H9 (cell line): ENCODE results near the gene FOXF1. TPM values are rescaled to one million over a fixed set of nuclear protein-coding genes. Genes with fewer than 3 reads are reported as not detected.

Experiments used
- DNase-seq: peaks from one replicate; pipeline ENCODE4 v3.0.0-alpha.2; 2017
- H2AFZ ChIP-seq: one replicate; pipeline ENCODE4 v1.6.1; 2013; ENCODE audit warnings: mild to moderate bottlenecking, low read length, control low read depth, moderate library complexity
- H2AK5ac ChIP-seq: 2 replicates; pipeline ENCODE4 v1.6.1; 2013; ENCODE audit warnings: low read length, control low read depth, mixed read lengths; ENCODE audit not compliant: insufficient read length
- H2BK120ac ChIP-seq: one replicate; pipeline ENCODE4 v1.6.1; 2013; ENCODE audit warnings: low read depth, mild to moderate bottlenecking, low read length, control low read depth, inconsistent platforms; ENCODE audit not compliant: poor library complexity, severe bottlenecking
- H2BK12ac ChIP-seq: 2 replicates; pipeline ENCODE4 v1.6.1; 2013; ENCODE audit warnings: low read length, control low read depth, mixed read lengths, low read depth; ENCODE audit not compliant: insufficient read length
- H2BK15ac ChIP-seq: 2 replicates; pipeline ENCODE4 v1.6.1; 2013; ENCODE audit warnings: low read depth, low read length, control low read depth
- H2BK20ac ChIP-seq: one replicate; pipeline ENCODE4 v1.6.1; 2013; ENCODE audit warnings: low read depth, mild to moderate bottlenecking, low read length, control low read depth, inconsistent platforms; ENCODE audit not compliant: poor library complexity, severe bottlenecking
- H2BK5ac ChIP-seq: 2 replicates; pipeline ENCODE4 v1.6.1; 2013; ENCODE audit warnings: low read length, control low read depth, mixed read lengths; ENCODE audit not compliant: insufficient read length
- H3K14ac ChIP-seq: 2 replicates; pipeline ENCODE4 v1.6.1; 2013; ENCODE audit warnings: low read length, control low read depth; ENCODE audit not compliant: insufficient read depth
- H3K18ac ChIP-seq: 2 replicates; pipeline ENCODE4 v1.6.1; 2013; ENCODE audit warnings: low read depth, mild to moderate bottlenecking, mixed read lengths, low read length, control low read depth; ENCODE audit not compliant: insufficient read length
- H3K23ac ChIP-seq: 2 replicates; pipeline ENCODE4 v1.6.1; 2013; ENCODE audit warnings: low read length, control low read depth, mixed read lengths, low read depth; ENCODE audit not compliant: insufficient read length
- H3K23me2 ChIP-seq: 2 replicates; pipeline ENCODE4 v1.6.1; 2013; ENCODE audit warnings: low read depth, mild to moderate bottlenecking, mixed read lengths, low read length, control low read depth; ENCODE audit not compliant: insufficient read length, poor library complexity, severe bottlenecking
- H3K27ac ChIP-seq: 2 replicates; pipeline ENCODE4 v1.5.1; 2013; ENCODE audit warnings: low read length, control low read depth, mixed read lengths, low read depth; ENCODE audit not compliant: insufficient read length
- H3K27me3 ChIP-seq: 2 replicates; pipeline ENCODE4 v1.6.1; 2013; ENCODE audit warnings: low read length, control low read depth, inconsistent platforms; ENCODE audit not compliant: insufficient read depth
- H3K4ac ChIP-seq: 2 replicates; pipeline ENCODE4 v1.6.1; 2013; ENCODE audit warnings: low read depth, mild to moderate bottlenecking, control low read depth, inconsistent platforms, low read length, moderate library complexity
- H3K4me1 ChIP-seq: 2 replicates; pipeline ENCODE4 v1.6.1; 2013; ENCODE audit warnings: low read length, control low read depth, inconsistent platforms; ENCODE audit not compliant: insufficient read depth
- H3K4me2 ChIP-seq: 2 replicates; pipeline ENCODE4 v1.6.1; 2013; ENCODE audit warnings: low read length, control low read depth, mixed read lengths; ENCODE audit not compliant: insufficient read length, insufficient read depth
- H3K56ac ChIP-seq: 2 replicates; pipeline ENCODE4 v1.6.1; 2013; ENCODE audit warnings: low read depth, mild to moderate bottlenecking, mixed read lengths, low read length, control low read depth; ENCODE audit not compliant: insufficient read length
- H3K79me1 ChIP-seq: 2 replicates; pipeline ENCODE4 v1.6.1; 2013; ENCODE audit warnings: low read depth, mild to moderate bottlenecking, moderate library complexity, low read length, control low read depth, inconsistent platforms; ENCODE audit not compliant: insufficient read depth, poor library complexity, severe bottlenecking
- H3K79me2 ChIP-seq: 2 replicates; pipeline ENCODE4 v1.6.1; 2013; ENCODE audit warnings: low read length, control low read depth, inconsistent platforms; ENCODE audit not compliant: insufficient read depth
- H3K9ac ChIP-seq: 2 replicates; pipeline ENCODE4 v1.6.1; 2013; ENCODE audit warnings: low read length, control low read depth, mixed read lengths; ENCODE audit not compliant: insufficient read length; ENCODE audit errors: extremely low read depth
- H3K9me3 ChIP-seq: one replicate; pipeline ENCODE4 v1.6.1; 2013; ENCODE audit warnings: low read depth, low read length, inconsistent platforms; ENCODE audit not compliant: control insufficient read depth
- H3T11ph ChIP-seq: one replicate; pipeline ENCODE4 v1.6.1; 2013; ENCODE audit warnings: mild to moderate bottlenecking, low read length, control low read depth, inconsistent platforms
- H4K20me1 ChIP-seq: one replicate; pipeline ENCODE4 v1.6.1; 2013; ENCODE audit not compliant: control insufficient read depth, insufficient read length, insufficient read depth
- H4K5ac ChIP-seq: 2 replicates; pipeline ENCODE4 v1.6.1; 2013; ENCODE audit warnings: low read depth, mild to moderate bottlenecking, mixed read lengths, low read length, control low read depth; ENCODE audit not compliant: insufficient read length
- H4K8ac ChIP-seq: replicated peaks from 2 replicates; pipeline ENCODE4 v1.6.1; 2013; ENCODE audit warnings: low read length, control low read depth, mixed read lengths, low read depth; ENCODE audit not compliant: insufficient read length
- H4K91ac ChIP-seq: 2 replicates; pipeline ENCODE4 v1.6.1; 2013; ENCODE audit warnings: low read depth, mild to moderate bottlenecking, moderate library complexity, mixed read lengths, low read length, control low read depth; ENCODE audit not compliant: insufficient read length
- H3K27ac Mint-ChIP-seq, 3 experiments: 2 replicates in 2 of 3; 3 replicates in 1 of 3; pipeline ENCODE4 v1.8.0; 2020 to 2021; ENCODE audit warnings: mixed read lengths in 3 of 3, mild to moderate bottlenecking in 1 of 3, moderate library complexity in 1 of 3
- H3K27me3 Mint-ChIP-seq: 2 replicates; pipeline ENCODE4 v1.8.0; 2021; ENCODE audit warnings: low read depth, mild to moderate bottlenecking, moderate library complexity, mixed read lengths
- H3K36me3 Mint-ChIP-seq, 3 experiments: 2 replicates in 2 of 3; 3 replicates in 1 of 3; pipeline ENCODE4 v1.8.0; 2020 to 2021; ENCODE audit warnings: low read depth in 3 of 3, mixed read lengths in 3 of 3; ENCODE audit not compliant: insufficient read depth in 1 of 3
- H3K4me1 Mint-ChIP-seq, 2 experiments: 2 replicates each; pipeline ENCODE4 v1.8.0; 2020; ENCODE audit warnings: mixed read lengths in 2 of 2
- H3K4me3 Mint-ChIP-seq, 2 experiments: 2 replicates in 1 of 2; 3 replicates in 1 of 2; pipeline ENCODE4 v1.8.0; 2020 to 2021; ENCODE audit warnings: mild to moderate bottlenecking in 2 of 2, mixed read lengths in 2 of 2, moderate library complexity in 1 of 2
- H3K9me3 Mint-ChIP-seq, 2 experiments: 2 replicates in 1 of 2; 3 replicates in 1 of 2; pipeline ENCODE4 v1.8.0; 2020; ENCODE audit warnings: mild to moderate bottlenecking in 2 of 2, mixed read lengths in 2 of 2, moderate library complexity in 1 of 2
- WGBS: extraction: QIAGEN DNeasy Blood & Tissue Kit; methylation state at CpG from one replicate; pipeline ENCODE4 v1.1.7; 2013; ENCODE audit warnings: missing lambda C conversion rate, low lambda C conversion rate, mixed read lengths; ENCODE audit not compliant: insufficient read length; ENCODE audit errors: extremely low coverage; 5-methylcytosine and 5-hydroxymethylcytosine counted together
- total RNA-seq: library from RNA; stranded (reverse); gene quantifications from 2 replicates; pipeline ENCODE4 v1.2.1, GENCODE V29; 2021
- TF ChIP-seq, protein P1 (sequence below): fragments of 200-600 bp; sonication (generic); conservative IDR thresholded peaks from 3 replicates; pipeline ENCODE4 v1.8.0; 2021; ENCODE audit warnings: antibody characterized with exemption, mild to moderate bottlenecking

The FOXF1 gene
- total RNA-seq, 1 experiment from 2014 or later, result not detected

DNA sequence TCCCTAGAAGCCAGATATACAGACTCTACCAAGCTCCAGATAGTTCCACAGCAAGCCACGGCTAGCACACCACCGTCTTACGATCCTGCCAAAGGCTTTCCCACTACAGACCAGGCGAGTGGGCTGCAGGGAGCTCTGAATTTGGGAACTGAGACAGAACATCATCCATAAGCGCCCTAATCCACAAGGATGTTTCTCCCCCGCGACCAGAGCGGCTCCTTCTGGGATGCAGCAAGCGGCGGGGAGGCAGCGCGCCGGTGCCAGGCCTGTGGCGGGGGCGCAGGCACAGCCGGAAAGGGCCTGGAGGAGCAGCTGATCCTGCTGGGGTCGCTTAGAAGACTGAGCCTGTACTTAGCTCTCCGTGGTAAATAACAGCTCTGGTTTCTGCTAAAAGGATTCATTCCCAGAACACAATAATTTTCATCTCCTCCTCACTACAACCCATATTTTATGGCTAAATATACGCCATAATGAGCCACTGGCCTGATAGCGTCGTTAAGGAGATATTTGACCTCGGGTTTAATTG is 16.2 kb upstream of the FOXF1 start:
- Histone ChIP-seq H2BK12ac (no peak overlapping the region), H3K27me3 (peaks cover 87% of the 10 kb centered on the region), H3K4me2 (peak overlapping the region; percentile 3), H3T11ph (no peak overlapping the region), H3K79me1 (no peaks in the 10 kb centered on the region), H2BK20ac (no peak overlapping the region), H2AK5ac (no peak overlapping the region), H3K79me2 (no peaks in the 10 kb centered on the region), H4K20me1 (no peaks in the 10 kb centered on the region), H4K91ac (no peak overlapping the region), H3K4ac (no peak overlapping the region), H3K27ac (no peak overlapping the region), H3K18ac (no peak overlapping the region), H3K23me2 (no peaks in the 10 kb centered on the region), H2BK120ac (no peak overlapping the region), H3K14ac (no peak overlapping the region; the same call in 1 of the 2 replicates), H3K9ac (no peak overlapping the region), H2BK15ac (no peak overlapping the region), H2BK5ac (no peak overlapping the region), H4K5ac (no peak overlapping the region), H3K4me1 (no peaks in the 10 kb centered on the region), H3K23ac (no peak overlapping the region), H3K56ac (no peak overlapping the region), H3K9me3 (no peaks in the 10 kb centered on the region), H2AFZ (no peak overlapping the region), H4K8ac (no peak overlapping the region)
- WGBS, result no CpG with 5 or more reads among the region's 22 CpGs
- DNase-seq, result peak; percentile 41
- H3K4me1 Mint-ChIP-seq, result peaks cover 17 to 41% of the 10 kb centered on the region in 2 experiments
- H3K9me3 Mint-ChIP-seq, result peaks cover 0 to 4% of the 10 kb centered on the region in 2 experiments; a peak in 1 of 5 replicates
- no peaks in the 10 kb centered on the region; a peak in 1 of 7 replicates for H3K36me3 Mint-ChIP-seq
- peaks cover 99% of the 10 kb centered on the region for H3K27me3 Mint-ChIP-seq
- TF ChIP-seq, protein P1, sequence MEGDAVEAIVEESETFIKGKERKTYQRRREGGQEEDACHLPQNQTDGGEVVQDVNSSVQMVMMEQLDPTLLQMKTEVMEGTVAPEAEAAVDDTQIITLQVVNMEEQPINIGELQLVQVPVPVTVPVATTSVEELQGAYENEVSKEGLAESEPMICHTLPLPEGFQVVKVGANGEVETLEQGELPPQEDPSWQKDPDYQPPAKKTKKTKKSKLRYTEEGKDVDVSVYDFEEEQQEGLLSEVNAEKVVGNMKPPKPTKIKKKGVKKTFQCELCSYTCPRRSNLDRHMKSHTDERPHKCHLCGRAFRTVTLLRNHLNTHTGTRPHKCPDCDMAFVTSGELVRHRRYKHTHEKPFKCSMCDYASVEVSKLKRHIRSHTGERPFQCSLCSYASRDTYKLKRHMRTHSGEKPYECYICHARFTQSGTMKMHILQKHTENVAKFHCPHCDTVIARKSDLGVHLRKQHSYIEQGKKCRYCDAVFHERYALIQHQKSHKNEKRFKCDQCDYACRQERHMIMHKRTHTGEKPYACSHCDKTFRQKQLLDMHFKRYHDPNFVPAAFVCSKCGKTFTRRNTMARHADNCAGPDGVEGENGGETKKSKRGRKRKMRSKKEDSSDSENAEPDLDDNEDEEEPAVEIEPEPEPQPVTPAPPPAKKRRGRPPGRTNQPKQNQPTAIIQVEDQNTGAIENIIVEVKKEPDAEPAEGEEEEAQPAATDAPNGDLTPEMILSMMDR, result no peak
- H3K27ac Mint-ChIP-seq, result no peak overlapping the region
- H3K4me3 Mint-ChIP-seq, result peak overlapping the region in 1 of 2 experiments; percentile 71; a peak in 3 of 5 replicates
